HG03175 (cell line): ENCODE results near the gene TGFBR3.

ENCODE experiments used
- ATAC-seq: cut with Tn5 transposase; IDR thresholded peaks from one replicate; pipeline ENCODE4 v1.9.1; 2021; ENCODE audit warnings: mild to moderate bottlenecking, moderate library complexity; ENCODE audit not compliant: unreplicated experiment

TGFBR3 gene

GRCh38 chr1:91718877-91719276 lies 167.1 kb downstream of the TGFBR3 start:
- no peak for ATAC-seq

- ATAC-seq = no peak
Measured at GRCh38 chr1:91718368-91718767, 167.6 kb downstream of the TGFBR3 start.

DNA sequence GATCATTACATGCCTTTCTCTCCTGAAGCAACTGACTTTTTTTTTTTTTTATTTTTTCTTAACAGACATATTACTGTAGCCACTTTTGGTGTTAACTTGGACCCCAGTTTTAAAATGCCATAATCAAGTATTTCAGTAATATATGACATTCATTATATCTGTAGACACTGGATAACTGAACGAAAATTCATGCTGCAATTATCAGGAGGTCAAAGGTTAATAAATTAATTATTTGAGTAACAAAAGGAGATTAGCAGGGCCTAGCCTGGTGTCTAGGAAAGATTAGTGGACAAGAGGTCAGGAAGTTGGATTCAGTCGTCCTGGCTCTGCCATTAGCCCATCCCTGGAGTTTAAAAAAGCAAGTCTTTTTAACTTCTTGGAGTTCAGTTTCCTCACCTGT lies 168.1 kb downstream of the TGFBR3 start:
- ATAC-seq = no peak

DNA sequence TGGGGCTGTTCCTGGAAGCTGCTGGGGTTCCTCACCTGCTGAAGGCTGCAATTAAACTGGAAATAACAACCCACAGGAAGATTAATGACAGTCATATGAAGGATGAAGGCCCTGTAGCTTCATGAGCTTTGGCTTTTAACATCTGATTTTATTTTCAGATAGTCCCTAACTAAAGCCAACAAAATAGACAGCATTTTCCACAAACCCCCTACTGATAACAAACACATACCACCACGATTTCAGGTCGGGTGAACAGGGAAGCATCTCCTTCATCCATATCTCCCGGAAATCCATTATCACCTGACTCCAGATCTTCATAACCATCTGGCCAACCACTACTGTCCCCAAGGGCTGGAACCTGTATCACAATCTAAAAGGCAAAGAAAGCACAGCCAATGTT lies 169.6 kb downstream of the TGFBR3 start:
- no peak for ATAC-seq

GRCh38 chr1:91715416-91716000 lies 170.4 kb downstream of the TGFBR3 start:
- ATAC-seq = no peak

DNA sequence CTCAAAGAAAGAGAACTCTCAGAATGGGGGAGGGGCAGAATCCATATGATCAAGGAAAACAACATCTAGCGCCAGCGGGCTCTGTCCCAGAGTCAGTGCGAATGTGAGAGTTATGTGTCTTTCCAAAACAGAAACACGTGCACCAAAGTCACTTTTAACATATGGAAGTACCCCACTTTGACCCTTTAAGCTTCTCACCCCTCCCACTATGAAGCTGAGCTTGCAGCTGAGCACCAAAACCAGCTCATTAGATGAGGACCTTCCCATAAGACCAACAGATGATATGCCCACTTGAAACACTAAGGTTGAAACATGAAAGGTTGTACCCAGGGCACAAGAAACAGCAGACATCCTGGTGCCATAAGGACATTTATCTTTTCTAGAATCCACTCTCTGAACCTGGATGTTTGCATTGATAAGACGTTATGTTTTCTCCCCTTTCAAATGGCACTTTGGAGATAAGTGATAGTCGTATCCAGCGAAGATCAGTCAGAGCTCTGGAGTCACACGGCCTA lies 171.0 kb downstream of the TGFBR3 start:
- ATAC-seq = no peak

DNA sequence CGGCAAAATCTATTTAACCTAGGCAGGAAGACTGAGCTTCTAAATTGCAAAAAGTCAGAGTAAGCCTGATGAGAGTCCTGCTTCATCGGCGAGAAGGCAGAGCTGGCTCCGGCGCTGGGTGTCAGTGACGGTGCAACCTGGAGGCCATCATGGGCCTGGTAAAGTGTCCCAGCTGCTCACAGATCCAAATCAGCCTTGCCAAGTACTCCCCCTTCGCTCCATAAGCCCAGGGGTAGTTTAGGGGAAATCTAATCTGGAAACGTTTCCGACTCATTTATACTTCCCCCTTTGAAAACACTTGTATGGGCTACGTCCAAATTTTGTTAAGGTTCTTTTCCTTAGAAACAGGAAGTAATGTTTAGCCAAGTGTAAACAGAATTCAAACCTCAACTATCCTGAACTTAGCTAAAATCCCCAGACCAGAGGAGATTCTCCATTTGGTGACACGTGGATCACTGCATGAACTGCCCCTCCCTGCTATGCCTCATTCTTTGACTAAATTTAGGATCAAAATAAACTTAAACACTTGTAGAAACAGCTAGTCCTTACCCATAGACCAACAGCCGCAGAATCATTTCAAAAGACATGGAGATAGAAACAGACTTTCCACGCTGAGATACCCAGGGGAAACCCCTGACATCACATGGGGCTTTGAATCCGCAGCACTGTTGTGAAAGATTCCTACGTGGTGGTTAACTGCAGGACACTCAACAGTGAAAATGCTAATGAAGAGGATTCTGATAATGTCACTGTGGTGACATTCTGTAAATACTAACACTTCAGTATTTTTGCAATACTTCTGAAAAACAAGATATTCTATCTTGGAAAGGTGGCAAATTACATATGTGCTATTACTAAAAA lies 172.7 kb downstream of the TGFBR3 start:
- ATAC-seq = peak; percentile 67

GRCh38 chr1:91712393-91712792 lies 173.6 kb downstream of the TGFBR3 start:
- no peak for ATAC-seq

GRCh38 chr1:91711504-91712247 lies 174.3 kb downstream of the TGFBR3 start:
- no peak for ATAC-seq

GRCh38 chr1:91710261-91710660 lies 175.7 kb downstream of the TGFBR3 start:
- no peak for ATAC-seq

DNA sequence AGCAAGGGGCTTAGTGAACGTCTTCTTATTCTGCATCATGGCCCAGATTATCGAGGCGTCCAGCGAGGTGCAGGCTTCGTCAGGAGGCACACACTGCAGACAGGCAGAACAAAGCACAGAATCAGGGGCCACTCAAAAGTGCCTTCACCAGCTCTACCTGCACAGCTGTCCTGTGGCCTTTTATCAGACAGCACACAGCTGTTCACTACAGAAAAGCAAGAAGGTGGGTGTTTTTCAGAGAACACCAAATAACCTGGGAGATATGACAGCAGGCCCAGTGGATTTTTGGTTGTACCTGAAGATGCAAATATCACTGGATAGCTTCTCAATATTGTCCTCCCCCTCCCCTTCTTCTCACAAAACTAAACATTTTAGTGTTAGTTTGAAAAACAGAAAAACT lies 177.3 kb downstream of the TGFBR3 start:
- ATAC-seq = no peak

DNA sequence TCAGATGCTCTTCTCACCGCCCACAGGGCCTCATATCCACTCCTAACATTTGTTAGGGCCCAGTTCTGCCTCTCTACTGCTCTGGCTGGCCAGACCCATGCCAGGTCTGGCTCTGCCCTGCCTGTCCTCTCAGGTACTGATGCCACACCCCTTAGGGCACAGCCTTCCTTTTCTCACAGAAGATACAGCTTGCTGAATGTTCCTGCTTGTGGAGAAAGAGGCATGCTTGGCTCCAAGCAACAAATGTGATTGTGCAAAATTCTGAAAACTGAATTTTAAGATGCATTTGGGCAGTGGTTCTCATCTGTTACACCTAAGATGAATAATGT lies 178.1 kb downstream of the TGFBR3 start:
- no peak for ATAC-seq

DNA sequence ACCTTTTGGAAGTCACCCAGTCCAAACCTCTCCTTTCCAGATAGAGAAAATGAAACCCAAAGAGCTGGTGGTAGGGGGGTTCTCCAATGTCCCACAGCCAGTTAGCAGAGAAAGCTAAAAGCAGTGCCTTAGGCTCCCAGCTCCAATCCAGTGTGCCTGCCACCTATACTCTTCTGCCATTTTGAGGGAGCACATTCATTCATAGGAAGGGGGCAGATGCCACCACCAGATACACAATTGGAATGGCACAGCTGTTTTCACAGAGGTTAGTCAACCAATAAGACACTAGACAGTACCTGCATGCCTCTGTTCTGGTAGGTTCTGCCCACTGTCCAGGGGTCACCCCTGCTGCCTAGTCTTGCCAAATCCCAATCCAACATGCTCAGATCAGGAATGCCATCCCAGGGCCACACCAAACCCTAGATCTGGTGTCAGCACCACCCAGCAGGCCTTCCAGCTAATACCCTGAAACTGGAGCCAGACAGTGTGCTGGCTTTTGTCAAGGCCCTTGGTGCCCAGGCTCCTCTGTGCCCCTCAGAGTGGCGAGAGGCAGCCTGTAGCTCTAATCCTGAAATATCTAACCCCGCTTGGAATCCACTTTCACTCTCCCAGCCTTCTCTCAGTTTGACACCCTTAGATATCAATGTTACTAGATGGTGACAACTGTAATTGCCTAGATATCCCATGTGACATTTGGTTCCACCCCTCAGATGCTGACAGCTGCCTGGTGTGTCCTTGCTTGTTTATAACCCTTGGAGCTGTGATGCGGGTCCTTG lies 178.6 kb downstream of the TGFBR3 start:
- no peak for ATAC-seq

GRCh38 chr1:91706140-91706957 lies 179.6 kb downstream of the TGFBR3 start:
- no peak for ATAC-seq

GRCh38 chr1:91704746-91705145 lies 181.2 kb downstream of the TGFBR3 start:
- ATAC-seq = no peak

GRCh38 chr1:91703095-91703494 lies 182.9 kb downstream of the TGFBR3 start:
- no peak for ATAC-seq

- no peak for ATAC-seq
Measured at GRCh38 chr1:91701472-91701869, 184.5 kb downstream of the TGFBR3 start.

DNA sequence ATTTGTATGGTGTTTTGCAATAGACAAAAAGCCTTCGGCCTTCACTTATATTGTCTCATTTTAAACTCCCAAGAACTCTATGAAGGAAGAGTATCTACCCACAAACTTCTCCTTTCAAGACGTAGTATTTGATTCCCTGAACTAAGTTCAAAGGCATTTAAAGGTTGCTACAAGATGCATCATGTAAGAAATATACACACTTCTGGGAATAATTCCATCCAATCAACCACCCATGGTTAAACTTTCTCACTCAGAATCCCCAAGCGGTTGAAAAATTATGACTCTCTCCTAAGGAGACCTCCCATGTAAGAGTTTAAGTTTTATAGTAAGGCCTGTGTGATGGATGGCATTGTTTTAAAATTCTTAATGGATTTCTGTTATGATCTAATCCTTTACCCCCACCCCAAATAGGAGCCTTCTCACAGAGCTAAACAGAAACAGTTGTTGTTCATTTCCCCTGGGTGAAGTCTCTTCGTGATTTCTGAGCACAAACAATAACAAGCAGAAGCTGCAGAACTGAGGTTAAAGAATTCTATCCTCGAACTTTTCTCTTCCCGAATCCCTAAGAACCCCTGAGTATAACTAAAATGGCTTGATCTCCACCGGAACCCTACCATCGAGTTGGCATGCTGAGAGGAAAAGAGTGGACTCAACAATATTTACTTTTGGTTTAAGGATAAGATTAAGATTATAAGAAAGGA lies 185.0 kb downstream of the TGFBR3 start:
- ATAC-seq = no peak

GRCh38 chr1:91700332-91700731 lies 185.6 kb downstream of the TGFBR3 start:
- ATAC-seq = no peak
